K562 (cell line): ENCODE measurements around the gene CCNL2.

ENCODE experiments used
- CREB1 ChIP-seq, 2 experiments: sonication (generic) in 1 of 2; formaldehyde crosslinking in 1 of 2; IDR thresholded peaks; 2 replicates each; pipeline versions ENCODE4 v1.6.1 to v1.8.0; 2012 to 2022; ENCODE audit warnings: inconsistent platforms in 1 of 2, mild to moderate bottlenecking in 1 of 2, missing genetic modification reagents in 1 of 2, moderate library complexity in 1 of 2
- FIP1L1 ChIP-seq: fragments of 200-400 bp; formaldehyde crosslinking; IDR thresholded peaks from 2 replicates; pipeline ENCODE4 v1.6.1; 2018; ENCODE audit warnings: mild to moderate bottlenecking, low read depth, low read length; ENCODE audit not compliant: poor library complexity, severe bottlenecking
- PHF8 ChIP-seq: fragments of 200-600 bp; sonication (generic); IDR thresholded peaks from 2 replicates; pipeline ENCODE4 v1.6.1; 2012; ENCODE audit warnings: mixed run types, mild to moderate bottlenecking, inconsistent platforms, low read length, moderate library complexity, borderline replicate concordance
- RBBP5 ChIP-seq: fragments of 200-600 bp; sonication (generic); IDR thresholded peaks from 2 replicates; pipeline ENCODE4 v1.6.1; 2012; ENCODE audit warnings: borderline replicate concordance, mild to moderate bottlenecking, low read length, control low read depth, inconsistent platforms; ENCODE audit not compliant: insufficient read depth, poor library complexity, severe bottlenecking
- ZNF24 ChIP-seq: fragments of 450-650 bp; IDR thresholded peaks from 2 replicates; pipeline ENCODE4 v1.6.1; 2016
- TF ChIP-seq, protein P1 (sequence below), 3 experiments: IDR thresholded peaks in 2 of 3; conservative IDR thresholded peaks in 1 of 3; 2 replicates each; pipeline ENCODE4 v1.5.1; 2011 to 2012; ENCODE audit warnings: low read length in 3 of 3, mild to moderate bottlenecking in 3 of 3, control low read depth in 2 of 3, improper control_type of control experiment in 1 of 3, inconsistent platforms in 1 of 3, low read depth in 1 of 3, mixed read lengths in 1 of 3, moderate library complexity in 1 of 3; ENCODE audit not compliant: insufficient read depth in 2 of 3

DNA sequence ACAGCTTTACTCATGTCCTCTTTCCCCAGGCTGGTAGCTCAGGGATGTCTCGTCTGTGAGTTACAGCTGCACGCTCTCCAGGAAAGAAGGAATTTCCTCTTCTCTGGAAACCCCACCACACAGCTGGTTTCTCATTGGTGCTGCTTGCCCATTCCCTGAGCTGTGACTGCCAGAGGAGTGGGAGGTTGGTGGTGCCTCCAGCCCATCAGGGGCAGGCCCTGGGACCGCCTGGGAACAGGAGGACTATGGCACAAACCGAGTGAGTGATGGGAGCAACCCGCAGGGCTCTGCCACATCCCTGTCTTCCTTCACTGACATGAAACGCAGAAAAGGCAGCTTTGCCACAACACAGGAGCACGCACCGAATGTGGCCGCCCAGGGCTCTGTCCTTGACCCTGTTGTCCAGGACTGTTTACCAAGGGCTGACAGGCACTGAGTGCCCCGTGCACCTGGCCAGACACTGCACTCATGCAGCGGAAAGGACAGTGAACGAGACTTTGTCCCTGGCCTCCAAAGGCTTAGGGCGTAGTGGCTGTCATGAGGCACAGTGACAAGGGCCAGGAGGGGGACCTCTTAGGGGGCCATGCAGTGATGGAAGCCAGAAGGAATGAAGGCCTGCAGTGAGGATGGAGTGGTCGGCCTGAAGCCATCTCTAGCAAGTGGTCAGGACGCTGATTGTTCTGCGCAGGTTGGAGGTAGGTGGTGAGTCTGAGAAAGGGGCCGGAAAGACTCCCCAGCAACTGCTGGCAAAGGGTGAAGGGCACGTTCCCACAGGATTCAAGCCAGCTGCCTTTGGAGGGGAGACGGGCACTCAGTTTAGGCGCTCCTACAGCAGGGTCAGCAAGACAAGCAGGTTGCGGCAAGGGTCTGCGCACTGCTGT is 1.7 kb upstream of the CCNL2 start:
- no peak for TF ChIP-seq PHF8
- no peak for TF ChIP-seq CREB1 (IDR thresholded peaks at IDR 0.05)
- no peak for TF ChIP-seq CREB1 (CRISPR knock-in tag; IDR thresholded peaks at IDR 0.05)
- TF ChIP-seq FIP1L1: no peak
- TF ChIP-seq ZNF24: no peak
- TF ChIP-seq, protein P1, sequence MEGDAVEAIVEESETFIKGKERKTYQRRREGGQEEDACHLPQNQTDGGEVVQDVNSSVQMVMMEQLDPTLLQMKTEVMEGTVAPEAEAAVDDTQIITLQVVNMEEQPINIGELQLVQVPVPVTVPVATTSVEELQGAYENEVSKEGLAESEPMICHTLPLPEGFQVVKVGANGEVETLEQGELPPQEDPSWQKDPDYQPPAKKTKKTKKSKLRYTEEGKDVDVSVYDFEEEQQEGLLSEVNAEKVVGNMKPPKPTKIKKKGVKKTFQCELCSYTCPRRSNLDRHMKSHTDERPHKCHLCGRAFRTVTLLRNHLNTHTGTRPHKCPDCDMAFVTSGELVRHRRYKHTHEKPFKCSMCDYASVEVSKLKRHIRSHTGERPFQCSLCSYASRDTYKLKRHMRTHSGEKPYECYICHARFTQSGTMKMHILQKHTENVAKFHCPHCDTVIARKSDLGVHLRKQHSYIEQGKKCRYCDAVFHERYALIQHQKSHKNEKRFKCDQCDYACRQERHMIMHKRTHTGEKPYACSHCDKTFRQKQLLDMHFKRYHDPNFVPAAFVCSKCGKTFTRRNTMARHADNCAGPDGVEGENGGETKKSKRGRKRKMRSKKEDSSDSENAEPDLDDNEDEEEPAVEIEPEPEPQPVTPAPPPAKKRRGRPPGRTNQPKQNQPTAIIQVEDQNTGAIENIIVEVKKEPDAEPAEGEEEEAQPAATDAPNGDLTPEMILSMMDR (IDR thresholded peaks at IDR 0.05 in 2 of 3, conservative IDR thresholded peaks at IDR 0.05 in 1 of 3; ENCODE audit: insufficient read depth in 2 of 3, low read depth in 1 of 3, low read length in 3 of 3): no peak
- TF ChIP-seq RBBP5: no peak
